Caco-2 (cell line): ENCODE results near the gene SYT8. TPM values are rescaled to one million over a fixed set of nuclear protein-coding genes. Genes with fewer than 3 reads are reported as not detected.

Experiments used
- BruUV-seq: library from RNA; stranded (reverse); fragments of 400-500 nt; replicated peaks from 2 replicates; lab custom pipeline; 2021; lab: Mats Ljungman, UMichigan
- CTCF ChIA-PET: fragments of 300-600 bp; sonication (Branson Sonifier 250); formaldehyde crosslinking; loops from one replicate; lab custom pipeline; 2022; ENCODE audit warnings: antibody characterized with exemption; lab: Charles Lee
- POLR2A ChIA-PET: fragments of 300-600 bp; sonication (Branson Sonifier 250); formaldehyde crosslinking; loops from one replicate; lab custom pipeline; 2022; ENCODE audit warnings: antibody characterized with exemption; lab: Charles Lee
- DNase-seq, 2 experiments: peaks; one replicate each; pipeline versions ENCODE4 v3.0.0 to v3.0.0-alpha.2; 2020 to 2022
- H3K27me3 ChIP-seq: replicated peaks from 2 replicates; pipeline ENCODE4 v1.6.0; 2011; ENCODE audit warnings: low read length; ENCODE audit not compliant: control insufficient read depth, insufficient read depth
- H3K36me3 ChIP-seq: 2 replicates; pipeline ENCODE4 v1.5.1; 2011; ENCODE audit warnings: low read length; ENCODE audit not compliant: control insufficient read depth, insufficient read depth
- H3K4me1 ChIP-seq: fragments of 250-450 bp; sonication (Bioruptor Pico); 2 replicates; pipeline ENCODE4 v1.5.1; 2020; ENCODE audit warnings: mild to moderate bottlenecking
- H3K4me3 ChIP-seq: 2 replicates; pipeline ENCODE4 v1.5.1; 2011; ENCODE audit warnings: low read depth, mild to moderate bottlenecking, control low read depth, low read length
- H3K9me3 ChIP-seq: fragments of 250-450 bp; sonication (Bioruptor Pico); 2 replicates; pipeline ENCODE4 v1.5.1; 2020; ENCODE audit warnings: mild to moderate bottlenecking, moderate library complexity
- H3K27ac Mint-ChIP-seq: one replicate; pipeline ENCODE4 v1.8.0; 2022; ENCODE audit warnings: mixed read lengths; ENCODE audit not compliant: unreplicated experiment
- H3K27me3 Mint-ChIP-seq: one replicate; pipeline ENCODE4 v1.8.0; 2022; ENCODE audit warnings: mixed read lengths; ENCODE audit not compliant: insufficient read depth, unreplicated experiment
- H3K36me3 Mint-ChIP-seq: one replicate; pipeline ENCODE4 v1.8.0; 2022; ENCODE audit warnings: mild to moderate bottlenecking, mixed read lengths; ENCODE audit not compliant: insufficient read depth, unreplicated experiment
- H3K4me1 Mint-ChIP-seq: one replicate; pipeline ENCODE4 v1.8.0; 2022; ENCODE audit warnings: low read depth, mixed read lengths; ENCODE audit not compliant: unreplicated experiment
- H3K4me3 Mint-ChIP-seq: one replicate; pipeline ENCODE4 v1.8.0; 2022; ENCODE audit warnings: mild to moderate bottlenecking, moderate library complexity, mixed read lengths; ENCODE audit not compliant: unreplicated experiment
- H3K9me3 Mint-ChIP-seq: one replicate; pipeline ENCODE4 v1.8.0; 2022; ENCODE audit warnings: mixed read lengths; ENCODE audit not compliant: unreplicated experiment
- CTCF ChIP-seq, 2 experiments: fragments of 200-600 bp in 1 of 2; IDR thresholded peaks; 1 replicate in 1 of 2; 2 replicates in 1 of 2; pipeline versions ENCODE4 v1.5.1 to v1.8.0; 2011 to 2022; ENCODE audit warnings: antibody characterized with exemption in 1 of 2, control low read depth in 1 of 2, inconsistent platforms in 1 of 2, low read depth in 1 of 2, low read length in 1 of 2, mild to moderate bottlenecking in 1 of 2, moderate library complexity in 1 of 2; ENCODE audit not compliant: insufficient read depth in 1 of 2, severe bottlenecking in 1 of 2, unreplicated experiment in 1 of 2
- intact Hi-C: fragments of 100-400 bp; cut with micrococcal nuclease; formaldehyde crosslinking; loops from one replicate; pipeline ENCODE4 v1.10.0; 2022; ENCODE audit not compliant: unreplicated experiment
- total RNA-seq: library from RNA; stranded (reverse); gene quantifications from 2 replicates; pipeline ENCODE4 v1.2.3, GENCODE V29; 2022

SYT8 gene
- total RNA-seq, 1 experiment from 2014 or later, result 14.9 TPM

GRCh38 chr11:1863352-1864216 is 28.8 kb downstream of the SYT8 start:
- no peak for DNase-seq
- Histone ChIP-seq H3K4me1 (peaks cover 7% of the 10 kb centered on the region), H3K27me3 (no peaks in the 10 kb centered on the region), H3K36me3 (no peaks in the 10 kb centered on the region), H3K9me3 (no peaks in the 10 kb centered on the region), H3K4me3 (no peak overlapping the region)
- POLR2A ChIA-PET, result interaction anchor here (0.6 kb wide), 1 partner anchor 512 kb away, joined by 8 read pairs; no protein-coding TSS in a partner anchor
- H3K27me3 Mint-ChIP-seq, result no peaks in the 10 kb centered on the region
- no peaks in the 10 kb centered on the region for H3K4me1 Mint-ChIP-seq
- H3K4me3 Mint-ChIP-seq, result no peak overlapping the region
- H3K27ac Mint-ChIP-seq, result no peak overlapping the region
- BruUV-seq, result no TSS peak
- intact Hi-C loops, result no loop called here
- no peak for TF ChIP-seq CTCF (IDR thresholded peaks at IDR 0.05; ENCODE audit: insufficient read depth in 1 of 2, low read depth in 1 of 2, low read length in 1 of 2, severe bottlenecking in 1 of 2, unreplicated experiment in 1 of 2)
- CTCF ChIA-PET, result interaction anchor here (1.4 kb wide), 1 partner anchor 19 kb away, joined by 3 read pairs; no protein-coding TSS in a partner anchor
- no peaks in the 10 kb centered on the region for H3K36me3 Mint-ChIP-seq
- no peaks in the 10 kb centered on the region for H3K9me3 Mint-ChIP-seq

GRCh38 chr11:1864231-1864630 is 29.4 kb downstream of the SYT8 start:
- Mint-ChIP-seq H3K27ac (no peak overlapping the region), H3K4me3 (no peak overlapping the region)
- BruUV-seq, result no TSS peak

More at GRCh38 chr11:1864231-1864630, 29.4 kb downstream of the SYT8 start:
- intact Hi-C loops, result no loop called here
- H3K9me3 ChIP-seq, result no peaks in the 10 kb centered on the region
- ChIA-PET POLR2A (no interaction called here), CTCF (no interaction called here)
- H3K27me3 ChIP-seq, result no peaks in the 10 kb centered on the region
- peaks cover 7% of the 10 kb centered on the region for H3K4me1 ChIP-seq
- H3K36me3 Mint-ChIP-seq, result no peaks in the 10 kb centered on the region
- H3K9me3 Mint-ChIP-seq, result no peaks in the 10 kb centered on the region
- DNase-seq, result no peak
- no peak overlapping the region for H3K4me3 ChIP-seq
- no peaks in the 10 kb centered on the region for H3K4me1 Mint-ChIP-seq
- TF ChIP-seq CTCF (IDR thresholded peaks at IDR 0.05; ENCODE audit: insufficient read depth in 1 of 2, low read depth in 1 of 2, low read length in 1 of 2, severe bottlenecking in 1 of 2, unreplicated experiment in 1 of 2), result no peak
- H3K36me3 ChIP-seq, result no peaks in the 10 kb centered on the region
- H3K27me3 Mint-ChIP-seq, result no peaks in the 10 kb centered on the region
